DLD1 (cell line): Measurements from ENCODE around the gene ARFGAP1.

Experiments
- in situ Hi-C: cut with HindIII; loops from 2 replicates; pipeline ENCODE4 v1.10.0; 2017; ENCODE audit warnings: low sequenced_read_pairs

Gene ARFGAP1

GRCh38 chr20:63288581-63289251 is 16.1 kb downstream of the ARFGAP1 start:
- in situ Hi-C loops = loop anchor here (25.0 kb wide), 1 partner anchor 99 kb away; no protein-coding TSS in a partner anchor

- in situ Hi-C loops = loop anchor here (25.0 kb wide), 1 partner anchor 98 kb away; no protein-coding TSS in a partner anchor
Observed at GRCh38 chr20:63289311-63290135, 16.9 kb downstream of the ARFGAP1 start.

GRCh38 chr20:63290136-63290676 is 17.6 kb downstream of the ARFGAP1 start:
- in situ Hi-C loops = loop anchor here (25.0 kb wide), 1 partner anchor 97 kb away; no protein-coding TSS in a partner anchor

GRCh38 chr20:63290677-63291472 is 18.3 kb downstream of the ARFGAP1 start:
- in situ Hi-C loops = loop anchor here (25.0 kb wide), 1 partner anchor 96 kb away; no protein-coding TSS in a partner anchor

- in situ Hi-C loops = loop anchor here (25.0 kb wide), 1 partner anchor 95 kb away; no protein-coding TSS in a partner anchor
Observed at GRCh38 chr20:63291811-63292210, 19.2 kb downstream of the ARFGAP1 start.

- in situ Hi-C loops = loop anchor here (25.0 kb wide), 1 partner anchor 95 kb away; no protein-coding TSS in a partner anchor
Observed at GRCh38 chr20:63292292-63292701, 19.7 kb downstream of the ARFGAP1 start.

- in situ Hi-C loops = loop anchor here (25.0 kb wide), 1 partner anchor 94 kb away; no protein-coding TSS in a partner anchor
Observed at GRCh38 chr20:63292904-63293303, 20.3 kb downstream of the ARFGAP1 start, which contains the start of gene COL20A1. Gene COL20A1 (plus strand): TSS chr20:63293186. CDS start chr20:63295108, 1,922 bp downstream.

GRCh38 chr20:63293456-63293855 is 20.8 kb downstream of the ARFGAP1 start:
- in situ Hi-C loops = loop anchor here (25.0 kb wide), 1 partner anchor 94 kb away; no protein-coding TSS in a partner anchor

GRCh38 chr20:63293871-63294535 is 21.4 kb downstream of the ARFGAP1 start:
- in situ Hi-C loops = loop anchor here (25.0 kb wide), 1 partner anchor 93 kb away; no protein-coding TSS in a partner anchor

- in situ Hi-C loops = loop anchor here (25.0 kb wide), 1 partner anchor 93 kb away; no protein-coding TSS in a partner anchor
Observed at GRCh38 chr20:63294536-63294900, 21.9 kb downstream of the ARFGAP1 start.

- in situ Hi-C loops = loop anchor here (25.0 kb wide), 1 partner anchor 92 kb away; no protein-coding TSS in a partner anchor
Observed at GRCh38 chr20:63295018-63295417, 22.4 kb downstream of the ARFGAP1 start.

GRCh38 chr20:63295422-63295821 is 22.8 kb downstream of the ARFGAP1 start:
- in situ Hi-C loops = loop anchor here (25.0 kb wide), 1 partner anchor 92 kb away; no protein-coding TSS in a partner anchor

GRCh38 chr20:63295846-63296245 is 23.2 kb downstream of the ARFGAP1 start:
- in situ Hi-C loops = loop anchor here (25.0 kb wide), 1 partner anchor 91 kb away; no protein-coding TSS in a partner anchor

- in situ Hi-C loops = loop anchor here (25.0 kb wide), 1 partner anchor 91 kb away; no protein-coding TSS in a partner anchor
Observed at GRCh38 chr20:63296531-63297299, 24.1 kb downstream of the ARFGAP1 start.

- in situ Hi-C loops = loop anchor here (25.0 kb wide), 1 partner anchor 90 kb away; no protein-coding TSS in a partner anchor
Observed at GRCh38 chr20:63297371-63297781, 24.8 kb downstream of the ARFGAP1 start.

GRCh38 chr20:63297796-63298572 is 25.4 kb downstream of the ARFGAP1 start:
- in situ Hi-C loops = loop anchor here (25.0 kb wide), 1 partner anchor 89 kb away; no protein-coding TSS in a partner anchor

GRCh38 chr20:63298731-63299312 is 26.2 kb downstream of the ARFGAP1 start:
- in situ Hi-C loops = loop anchor here (25.0 kb wide), 1 partner anchor 88 kb away; no protein-coding TSS in a partner anchor
